Globus pallidus (tissue), 1 donor: ENCODE measurements around the gene FXYD6.
"Not testable (repeated sequence)": the region's sequence is repeated elsewhere in the genome, so short reads cannot be mapped to it uniquely, and the experiment has no call there.

ENCODE experiments used
- DNase-seq: peaks from one replicate; pipeline ENCODE4 v3.0.0-alpha.2; 2015; ENCODE audit warnings: low spot score

Gene FXYD6, protein sequence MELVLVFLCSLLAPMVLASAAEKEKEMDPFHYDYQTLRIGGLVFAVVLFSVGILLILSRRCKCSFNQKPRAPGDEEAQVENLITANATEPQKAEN

DNA sequence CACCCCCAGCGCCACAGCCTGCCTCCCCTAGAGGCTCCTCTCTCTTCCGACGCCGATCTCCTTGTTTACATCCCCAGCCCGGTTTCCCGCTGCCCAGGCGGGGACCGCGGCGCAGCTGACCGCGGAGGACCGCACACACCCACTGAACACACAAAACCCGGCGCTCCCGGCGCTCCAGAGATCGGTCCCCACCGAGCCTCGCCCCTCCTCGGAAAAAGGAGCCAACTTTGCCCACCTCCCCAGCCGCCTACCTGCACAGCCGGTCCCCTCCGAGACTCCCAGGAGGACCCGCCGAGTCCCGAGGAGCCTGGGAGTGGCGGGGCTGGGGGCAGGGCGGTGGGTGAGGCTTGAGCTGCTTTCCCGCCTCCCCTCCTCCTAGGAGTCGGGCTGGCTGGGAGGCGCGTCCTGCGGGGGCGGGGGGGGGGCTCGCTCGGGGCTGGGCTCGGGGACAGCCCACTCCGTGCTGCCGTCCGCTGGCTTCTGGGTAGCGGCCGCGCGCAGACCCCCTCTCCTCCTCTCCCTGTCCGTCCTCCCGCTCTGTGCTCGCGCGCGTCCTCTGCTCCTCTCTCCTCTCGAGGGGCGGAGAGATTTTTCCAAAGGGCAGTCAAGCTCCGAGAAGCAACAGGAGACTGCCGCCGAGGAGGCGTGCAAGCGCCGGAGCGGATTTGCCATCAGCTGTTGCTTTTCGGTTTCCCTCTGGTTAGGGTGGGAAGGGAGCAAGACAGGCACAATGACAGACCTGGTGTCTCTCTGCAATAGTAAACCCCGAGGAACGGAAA, at the start of gene FXYD6:
FXYD6 (minus strand) TSS at position 318 of the 779 bp plus-strand sequence. CDS start 33,882 bp downstream, outside the sequence.
- no peak for DNase-seq

DNA sequence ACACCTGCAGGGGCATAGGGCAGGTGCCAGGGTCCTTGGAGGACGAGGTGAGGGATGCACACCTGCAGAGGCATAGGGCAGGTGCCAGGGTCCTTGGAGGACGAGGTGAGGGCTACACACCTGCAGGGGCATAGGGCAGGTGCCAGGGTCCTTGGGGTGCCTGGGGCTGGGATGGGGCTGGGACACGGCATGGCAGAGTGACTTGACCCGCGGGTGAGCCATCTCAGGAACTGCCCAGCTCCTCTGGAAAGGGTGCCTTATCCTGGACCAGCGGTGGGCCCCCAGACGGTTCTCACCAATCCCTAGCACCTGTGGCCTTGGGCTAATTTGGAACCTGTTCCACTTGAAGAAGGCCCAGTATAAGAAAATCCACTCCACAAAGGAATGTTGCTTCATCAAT, 49.7 kb upstream of the FXYD6 start:
- DNase-seq, result not testable (repeated sequence)

DNA sequence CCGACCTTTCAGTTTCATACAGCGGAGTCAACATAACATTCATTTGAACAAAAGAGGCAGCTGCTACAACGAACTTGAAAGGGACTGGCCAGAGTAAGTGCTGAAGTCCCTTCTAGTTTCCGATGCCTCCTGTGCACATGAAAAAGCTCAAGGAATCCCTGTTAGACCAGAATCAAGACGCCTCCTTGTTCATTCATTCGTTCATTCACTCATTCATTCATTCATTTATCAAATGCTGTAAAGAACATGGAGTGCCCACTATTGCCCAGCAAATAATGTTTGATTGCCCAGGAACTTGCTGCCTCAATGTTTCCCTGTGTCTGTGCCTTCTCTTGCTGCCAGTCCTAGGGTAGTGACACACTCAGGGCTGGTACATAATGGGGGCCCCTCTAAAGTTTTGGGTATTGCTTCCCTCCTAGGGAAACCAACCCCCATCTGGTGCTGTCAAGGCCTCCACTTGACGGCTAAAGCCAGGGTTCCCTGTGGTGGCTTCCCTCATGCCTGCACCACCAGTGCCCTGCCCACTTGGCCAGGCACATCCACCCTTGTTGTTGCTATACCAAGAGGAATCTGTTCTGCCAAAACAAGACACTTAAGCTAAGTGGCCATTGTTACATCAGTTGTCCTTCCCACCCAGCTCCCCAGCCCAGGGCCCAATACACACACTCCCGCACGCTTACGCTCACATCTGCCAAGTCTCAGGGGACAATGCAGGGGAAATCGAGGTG, 48.9 kb upstream of the FXYD6 start:
- DNase-seq, result no peak

GRCh38 chr11:117924631-117925170, 48.2 kb upstream of the FXYD6 start:
- DNase-seq, result no peak

- no peak for DNase-seq
These were observed 47.3 kb upstream of the FXYD6 start for GRCh38 chr11:117923773-117924172.

DNA sequence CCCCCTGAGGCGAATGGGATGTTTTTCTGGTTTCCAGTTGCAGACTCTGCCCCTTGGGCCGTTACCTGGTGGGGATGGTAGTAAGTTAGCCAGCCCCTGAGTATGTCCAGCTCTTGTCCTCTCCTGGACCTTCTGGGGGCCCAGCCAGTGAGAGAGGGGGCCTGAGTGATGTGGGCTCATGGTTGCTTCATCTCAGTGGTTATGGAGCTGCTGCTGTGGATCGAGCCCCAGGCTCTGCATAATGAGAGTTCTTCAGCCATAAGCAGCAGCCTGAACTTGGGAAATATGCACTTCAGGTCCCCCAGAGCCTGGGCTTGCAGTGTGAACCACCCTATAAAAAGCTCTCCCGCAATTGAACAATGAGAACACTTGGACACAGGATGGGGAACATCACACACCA, 46.8 kb upstream of the FXYD6 start:
- DNase-seq, result no peak

GRCh38 chr11:117921893-117922292, 45.4 kb upstream of the FXYD6 start:
- no peak for DNase-seq

- DNase-seq, result no peak
These were observed 45.0 kb upstream of the FXYD6 start for GRCh38 chr11:117921456-117921855.

GRCh38 chr11:117919781-117920221, 43.3 kb upstream of the FXYD6 start:
- DNase-seq, result no peak

DNA sequence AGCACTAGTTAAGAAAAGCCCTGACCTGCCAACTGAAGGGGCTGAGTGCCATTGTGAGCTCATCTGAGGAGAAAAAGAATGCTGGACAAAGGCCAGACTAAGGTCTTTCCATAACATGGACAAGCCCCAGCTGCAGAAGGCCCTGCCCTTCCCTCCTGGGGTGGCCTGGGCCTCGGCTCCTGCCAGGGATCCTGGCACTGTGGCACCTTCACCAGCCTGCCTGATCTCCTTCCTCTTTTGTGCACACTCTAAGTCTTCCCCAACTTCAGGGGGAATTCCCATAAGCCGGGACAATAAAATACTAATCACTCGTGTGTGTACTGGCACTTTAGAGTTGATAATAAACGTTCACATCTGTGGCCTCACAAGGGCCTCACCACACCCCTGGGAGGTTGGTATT, 42.9 kb upstream of the FXYD6 start:
- no peak for DNase-seq

DNA sequence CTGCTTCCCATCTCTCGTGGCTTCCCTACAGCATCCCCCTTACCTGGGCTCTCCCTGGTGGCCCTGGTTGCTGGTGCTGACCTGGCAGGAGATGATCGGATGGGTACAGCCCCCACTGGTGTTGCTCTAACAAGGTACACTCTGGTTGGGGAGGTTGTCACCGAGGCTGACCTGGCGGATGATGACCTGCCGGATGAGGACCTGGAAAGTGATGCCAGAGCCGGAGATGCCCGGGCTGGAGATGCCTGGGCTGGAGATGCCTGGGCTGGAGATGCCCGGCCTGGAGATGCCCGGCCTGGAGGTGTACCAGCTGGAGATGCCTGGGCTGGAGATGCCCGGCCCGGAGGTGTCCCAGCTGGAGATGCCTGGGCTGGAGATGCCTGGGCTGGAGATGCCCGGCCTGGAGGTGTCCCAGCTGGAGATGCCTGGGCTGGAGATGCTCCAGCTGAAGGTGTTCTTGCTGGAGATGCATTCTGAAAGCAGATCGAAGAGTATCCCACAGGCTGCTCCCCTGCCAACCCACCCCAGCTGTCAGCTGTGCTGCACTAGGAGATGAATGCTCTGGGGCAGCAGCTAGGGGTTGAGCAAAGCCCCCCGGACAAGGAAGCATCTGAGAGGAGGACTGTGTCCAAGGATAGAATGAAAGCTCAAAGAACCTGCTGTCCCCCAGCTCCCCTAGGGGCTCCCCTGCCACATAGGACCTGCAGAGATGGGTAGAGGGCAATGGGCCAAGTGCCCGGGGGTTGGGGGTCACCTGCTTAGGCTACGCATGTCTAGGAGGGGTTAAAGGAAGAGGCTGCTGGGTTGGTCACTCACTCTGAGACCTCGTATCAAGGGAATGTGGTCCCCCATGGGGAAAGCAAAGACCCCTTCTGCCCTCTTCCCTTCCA, 42.2 kb upstream of the FXYD6 start:
- no peak for DNase-seq

DNA sequence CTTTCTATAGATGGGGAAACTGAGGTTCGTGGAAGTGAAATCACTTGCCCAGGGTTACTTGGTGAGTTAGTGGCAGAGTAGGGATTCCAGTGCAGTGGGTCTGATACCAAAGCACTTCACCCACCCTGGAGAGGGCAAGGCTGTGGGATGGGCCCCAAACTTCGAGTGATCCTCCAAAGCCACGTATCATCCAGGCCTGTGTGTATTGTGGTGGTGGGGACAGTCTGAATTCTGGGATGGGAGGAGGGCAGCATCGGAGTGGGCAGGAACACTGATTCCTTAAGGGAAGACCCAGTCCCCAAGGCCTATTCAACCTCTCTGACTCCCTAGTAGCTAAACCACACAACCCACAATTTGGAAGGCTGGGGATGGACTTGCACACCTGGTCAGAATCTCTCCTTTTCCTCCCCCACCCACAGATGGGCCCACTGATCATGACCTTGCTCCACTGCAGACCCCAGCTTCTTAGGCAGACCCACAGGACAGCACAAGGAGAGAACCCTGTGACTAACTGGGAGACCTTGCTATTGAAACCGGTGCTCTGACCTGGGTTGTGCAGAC, 41.2 kb upstream of the FXYD6 start:
- DNase-seq, result no peak

GRCh38 chr11:117916956-117917355, 40.5 kb upstream of the FXYD6 start:
- no peak for DNase-seq

DNA sequence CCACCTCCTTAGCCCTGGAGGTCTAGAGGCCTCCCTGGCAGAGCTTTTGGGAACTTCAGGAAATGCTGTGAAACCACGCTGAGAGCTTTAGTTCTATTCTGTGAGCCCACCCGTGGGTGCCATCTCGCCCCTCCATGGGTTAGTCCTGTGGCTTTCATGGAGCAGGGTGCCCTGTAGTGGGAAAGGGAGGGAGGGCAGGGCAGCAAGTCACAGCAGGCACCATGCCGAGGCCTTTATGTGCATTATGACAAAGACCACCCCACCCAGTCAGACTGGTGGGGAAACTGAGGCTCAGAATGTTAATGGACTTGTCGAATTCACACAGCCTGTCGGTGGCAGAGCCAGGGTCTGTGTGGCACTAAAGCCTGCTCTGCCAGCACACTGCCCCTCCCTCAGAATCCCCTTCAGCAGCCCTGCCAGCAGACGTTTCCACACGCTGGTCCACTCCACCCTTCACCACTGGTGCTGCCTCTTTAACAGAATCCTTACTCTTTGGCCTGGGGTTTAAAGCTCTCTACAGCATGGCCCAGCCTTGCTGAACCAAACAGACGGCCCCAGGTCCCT, 39.3 kb upstream of the FXYD6 start:
- no peak for DNase-seq

DNA sequence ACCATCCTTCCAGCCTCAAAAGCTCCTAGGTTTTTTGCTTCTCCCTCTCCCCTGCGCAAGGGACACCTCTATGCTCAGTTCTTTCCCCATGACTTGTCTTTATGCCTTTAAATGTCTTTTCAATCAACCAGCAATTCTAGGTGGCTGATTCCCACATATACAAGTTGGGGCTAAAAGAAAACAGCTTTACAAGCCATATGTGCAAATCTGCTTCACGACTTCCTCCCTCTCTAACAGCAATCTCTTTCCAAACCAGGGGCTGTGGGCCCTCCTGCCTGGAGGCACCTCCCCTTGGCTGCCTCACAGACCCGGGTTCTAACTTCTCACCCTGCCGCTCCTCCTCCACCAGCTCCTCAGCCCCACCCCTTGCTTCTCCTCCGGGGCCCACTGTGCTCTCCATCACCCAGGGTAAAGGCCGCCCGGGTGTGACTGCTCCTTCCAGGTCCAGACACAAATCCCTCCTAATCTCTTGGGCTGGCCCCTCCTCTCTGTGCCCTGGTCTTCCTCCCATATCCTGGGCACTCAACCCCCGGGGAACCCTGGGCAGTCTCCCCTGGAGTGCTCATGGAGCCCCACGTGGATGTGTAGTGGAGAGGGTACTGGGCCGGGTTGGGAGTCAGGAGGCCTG, 38.6 kb upstream of the FXYD6 start:
- no peak for DNase-seq

DNA sequence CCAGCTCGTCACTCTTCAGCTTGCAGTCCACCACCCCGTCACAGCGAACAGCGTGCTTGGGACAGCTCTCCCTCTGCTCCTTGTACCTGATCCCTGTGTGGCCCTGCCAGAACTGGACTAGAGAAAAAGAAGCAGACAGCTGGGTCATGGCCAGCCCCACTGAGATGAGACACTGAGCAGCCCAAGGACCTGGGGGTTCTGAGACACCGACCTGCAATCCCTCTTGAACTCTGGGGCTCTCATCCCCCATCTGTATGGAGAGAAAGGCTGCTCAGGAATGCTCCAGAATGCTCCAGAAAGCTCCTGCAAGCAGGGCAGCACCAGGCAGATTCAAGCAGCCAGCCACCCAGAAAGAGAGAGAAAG, 37.9 kb upstream of the FXYD6 start:
- DNase-seq, result no peak

DNA sequence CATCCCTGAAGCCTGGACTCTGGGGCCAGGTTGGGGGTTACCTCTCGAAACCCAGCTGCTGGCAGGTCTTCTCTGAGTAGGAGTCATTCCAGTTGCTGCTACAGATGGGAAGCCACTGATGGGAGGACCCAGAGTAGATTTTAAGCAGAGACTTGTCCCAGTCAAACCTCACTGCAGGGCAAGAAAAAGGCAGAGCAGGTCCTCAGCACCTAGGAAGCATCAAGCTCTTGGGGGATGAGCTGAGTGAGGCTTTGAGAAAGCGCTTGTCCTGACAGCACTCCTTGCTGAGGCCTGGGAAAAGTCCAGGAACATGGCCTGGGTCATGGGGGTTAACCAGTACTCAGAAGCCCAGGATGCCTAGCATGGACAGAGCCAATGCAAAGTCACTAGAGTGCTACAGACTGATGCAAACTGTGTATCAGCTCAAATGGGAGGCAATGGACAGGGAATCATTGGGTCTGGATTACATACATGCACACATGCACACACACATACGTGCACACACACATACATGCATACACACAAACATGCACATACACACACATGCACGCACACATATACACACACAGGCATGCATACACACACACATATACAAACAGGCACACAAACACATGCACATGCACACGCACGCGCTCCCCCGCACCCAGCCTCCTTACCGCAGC, 37.4 kb upstream of the FXYD6 start:
- DNase-seq, result no peak

- DNase-seq, result no peak
These were observed 36.0 kb upstream of the FXYD6 start for GRCh38 chr11:117912497-117912896.

- no peak for DNase-seq
These were observed 35.2 kb upstream of the FXYD6 start for GRCh38 chr11:117911694-117912093.

DNA sequence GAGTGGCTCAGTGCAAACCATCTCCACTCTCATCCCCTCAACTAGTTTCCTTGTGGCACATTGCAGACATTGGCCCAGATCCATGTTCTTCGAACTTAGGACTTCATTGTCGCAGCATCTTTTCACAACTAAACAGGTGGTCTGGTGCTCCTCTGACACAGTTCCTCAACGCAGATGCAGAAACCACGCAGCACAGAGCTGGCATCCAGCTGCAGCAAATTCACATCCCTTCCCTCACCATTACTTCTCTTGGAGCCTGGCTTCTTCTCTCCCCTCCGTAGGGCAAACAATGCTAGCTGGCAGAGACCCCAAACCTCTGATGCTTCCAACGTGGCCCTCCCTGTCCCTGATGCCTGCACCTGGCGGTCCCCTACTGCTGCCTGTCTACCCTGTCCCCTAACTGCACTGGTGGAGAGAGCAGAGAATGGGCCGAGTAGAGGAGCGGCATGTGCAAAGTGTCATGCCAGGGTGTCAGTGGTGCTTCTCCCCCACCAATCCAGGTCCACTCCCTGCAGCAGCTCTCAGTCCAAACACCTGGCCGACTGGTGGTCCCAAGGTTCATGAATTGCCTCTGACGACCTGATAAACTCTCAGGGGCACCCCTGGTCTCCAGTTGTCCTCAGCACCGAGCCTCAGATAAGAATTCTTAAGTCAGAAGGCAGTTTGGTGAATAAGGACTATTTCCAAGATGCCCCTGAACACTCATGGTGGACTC, 34.6 kb upstream of the FXYD6 start:
- DNase-seq, result no peak
